GM19023 (cell line): ENCODE measurements around the gene DNAJC8.

Experiments
- ATAC-seq: cut with Tn5 transposase; IDR thresholded peaks from one replicate; pipeline ENCODE4 v1.9.1; 2021; ENCODE audit warnings: mild to moderate bottlenecking, moderate library complexity; ENCODE audit not compliant: unreplicated experiment

Gene DNAJC8

DNA sequence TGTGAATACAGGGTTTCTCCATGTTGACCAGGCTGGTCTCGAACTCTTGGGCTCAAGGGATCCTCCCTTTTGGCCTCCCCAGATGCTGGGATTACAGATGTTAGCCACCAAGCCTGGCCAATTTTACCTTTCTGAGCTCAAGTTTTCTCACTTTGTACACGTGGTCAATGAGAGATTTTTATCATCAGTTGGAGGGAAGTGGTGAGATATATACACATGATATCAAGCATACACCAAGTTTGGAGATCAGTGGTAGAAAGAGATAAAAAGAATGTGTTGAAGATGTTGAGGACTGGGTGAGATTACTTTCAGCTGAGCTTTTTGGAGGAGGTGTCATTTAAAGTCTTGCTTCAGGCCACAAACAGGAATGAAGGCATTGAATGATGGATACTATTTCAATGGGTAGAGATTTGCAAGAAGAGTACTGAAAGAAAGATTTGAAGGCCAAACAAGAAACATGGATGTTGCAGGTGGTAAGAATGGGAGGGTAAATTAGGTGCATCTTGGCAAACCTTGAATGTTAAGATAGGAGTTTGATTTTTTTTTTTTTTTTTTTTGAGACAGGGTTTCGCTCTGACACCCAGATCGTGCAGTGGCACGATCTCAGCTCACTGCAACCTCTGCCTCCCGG is 23.5 kb upstream of the DNAJC8 start:
- ATAC-seq, result no peak

DNA sequence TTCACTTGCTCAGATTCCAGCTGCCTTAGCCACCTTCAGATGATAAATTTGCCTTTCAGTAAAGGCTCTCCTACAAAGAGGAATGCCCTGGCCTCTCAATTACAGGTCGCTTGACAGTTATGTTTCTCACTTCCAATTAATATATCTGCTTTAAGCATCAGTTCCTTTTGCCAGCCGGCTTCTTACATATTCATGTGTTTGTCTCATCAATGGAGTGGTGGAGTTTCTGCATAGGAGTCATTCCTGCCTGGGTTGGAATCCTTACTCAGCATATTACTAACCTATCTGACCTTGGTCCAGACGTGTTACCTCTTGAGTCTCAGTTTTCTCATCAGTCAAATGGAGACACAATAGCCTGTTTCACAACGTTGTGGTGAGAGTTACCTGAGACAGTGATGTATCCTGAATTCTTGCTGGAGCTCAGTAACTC is 17.1 kb upstream of the DNAJC8 start:
- no peak for ATAC-seq

DNA sequence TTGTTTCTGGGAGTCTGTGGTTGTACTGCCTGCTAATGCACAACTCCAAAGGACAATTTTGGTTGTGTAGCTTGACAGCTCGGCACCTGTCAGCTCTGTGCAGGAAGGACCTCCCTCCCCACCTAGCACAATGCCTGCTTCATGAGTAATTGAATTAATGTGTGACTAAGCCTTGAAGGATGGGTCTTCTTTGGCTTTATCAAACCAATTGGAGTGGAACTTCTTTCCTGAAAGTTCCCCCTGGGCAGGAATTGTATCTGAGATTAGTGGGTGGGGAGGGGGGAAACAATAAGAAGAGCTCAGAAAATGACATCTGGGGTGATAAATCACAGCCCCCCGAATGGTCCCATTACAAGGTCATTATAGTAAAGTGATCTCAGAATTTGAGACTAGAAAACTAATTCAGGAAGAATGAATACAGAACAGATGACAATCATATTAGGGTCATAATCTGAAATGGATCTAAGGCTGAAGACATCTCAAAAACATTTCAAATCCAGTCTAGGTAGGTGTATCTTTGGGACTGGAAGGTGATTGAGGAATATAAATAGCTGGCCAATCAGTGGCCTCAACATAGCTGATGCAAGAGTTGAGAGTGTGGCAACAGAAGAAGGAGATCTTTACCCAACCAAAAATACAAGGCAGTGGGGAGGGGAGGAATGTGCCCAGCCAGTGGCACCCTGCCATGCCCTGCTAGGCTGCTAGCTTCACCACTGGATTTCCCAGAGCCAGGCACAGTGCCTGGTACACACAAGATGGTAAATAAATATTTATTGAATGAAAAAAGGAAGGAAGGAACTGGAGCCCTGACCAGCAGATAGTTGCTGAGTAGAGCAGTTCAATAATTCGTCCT is 16.4 kb upstream of the DNAJC8 start:
- ATAC-seq, result no peak

DNA sequence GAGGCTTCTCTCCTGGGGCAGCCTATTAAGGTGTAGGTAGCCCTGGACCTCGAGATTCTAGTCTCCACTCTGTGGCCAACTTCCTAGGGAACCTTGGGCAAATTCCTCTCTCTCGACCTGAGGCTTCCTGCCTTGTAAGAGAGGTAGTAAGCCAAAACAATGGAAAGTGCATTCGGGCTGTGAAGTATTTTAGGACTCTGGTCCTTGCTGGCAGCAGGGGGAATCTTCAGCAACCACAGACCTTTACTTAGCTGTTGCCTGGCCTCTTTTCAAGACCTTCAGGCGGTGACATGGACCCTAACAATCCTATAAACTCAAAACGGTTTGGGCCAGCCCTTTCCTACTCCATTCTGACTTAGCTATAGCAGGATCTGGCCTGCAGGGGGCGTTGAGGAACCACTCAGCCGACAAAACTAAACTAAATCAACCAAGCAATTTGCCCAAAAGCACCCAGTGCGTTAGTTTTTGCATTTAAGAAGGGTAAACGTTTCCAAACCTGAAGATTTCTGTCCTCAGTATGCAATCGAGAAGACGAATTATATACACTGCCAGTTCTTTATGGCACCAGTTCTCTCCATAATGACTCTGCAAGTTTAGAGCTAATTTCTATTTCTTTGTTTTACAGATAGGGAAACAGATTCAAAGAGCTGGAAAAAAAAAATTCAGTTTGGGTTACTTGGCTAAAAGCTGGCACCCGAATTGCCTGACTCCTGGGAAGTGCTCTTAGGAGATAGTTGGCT is 15.6 kb upstream of the DNAJC8 start:
- peak; percentile 31 for ATAC-seq

DNA sequence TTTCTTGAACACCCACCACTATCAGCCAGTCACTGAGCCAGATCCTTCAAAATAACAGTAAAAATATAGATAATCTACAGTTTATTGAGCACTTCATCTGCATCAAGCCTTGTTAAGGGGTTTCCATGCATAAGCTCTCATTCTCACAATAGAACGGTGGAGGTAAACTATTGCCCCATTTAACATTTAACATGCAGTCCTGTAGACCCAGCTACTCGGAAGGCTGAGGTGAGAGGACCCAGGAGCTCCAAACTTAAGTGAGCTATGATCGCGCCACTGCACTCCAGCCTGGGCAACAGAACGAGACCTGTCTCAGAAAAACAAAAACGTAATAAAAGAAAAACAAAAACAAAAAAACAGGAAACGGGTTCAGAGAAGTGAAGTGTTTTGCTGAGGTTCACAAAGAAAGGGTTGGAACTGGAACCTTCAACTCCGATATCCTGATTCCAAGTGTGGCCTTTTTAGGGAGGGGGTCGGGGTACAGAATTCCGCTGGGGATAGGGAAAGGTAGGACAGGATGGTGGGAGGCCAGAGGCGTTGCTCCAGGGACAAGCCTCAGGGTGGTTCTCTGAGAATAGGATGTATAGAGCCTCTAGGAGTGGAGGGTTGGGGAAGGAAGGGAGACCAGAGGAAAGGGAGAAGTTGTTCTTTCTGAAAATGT is 14.9 kb upstream of the DNAJC8 start:
- ATAC-seq, result no peak

DNA sequence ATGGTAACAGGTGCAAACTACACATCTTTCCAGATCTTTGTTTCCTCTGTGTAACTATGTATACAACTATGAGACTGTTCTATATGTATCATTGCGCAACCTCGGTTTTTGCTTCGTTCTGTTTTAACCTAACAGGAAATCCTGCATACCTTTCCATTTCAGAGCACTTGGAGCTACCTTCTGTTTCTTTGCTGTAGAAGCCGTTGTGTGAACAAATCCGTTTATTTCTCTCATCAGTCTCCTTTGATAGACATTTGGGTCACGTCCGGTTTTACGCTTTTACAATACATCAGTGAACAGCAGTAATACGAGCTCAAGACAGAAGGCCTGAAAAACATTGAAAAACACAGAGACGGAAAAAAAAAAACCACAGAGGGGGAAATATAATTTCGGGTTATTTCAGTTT is 13.6 kb upstream of the DNAJC8 start:
- ATAC-seq, result no peak

DNA sequence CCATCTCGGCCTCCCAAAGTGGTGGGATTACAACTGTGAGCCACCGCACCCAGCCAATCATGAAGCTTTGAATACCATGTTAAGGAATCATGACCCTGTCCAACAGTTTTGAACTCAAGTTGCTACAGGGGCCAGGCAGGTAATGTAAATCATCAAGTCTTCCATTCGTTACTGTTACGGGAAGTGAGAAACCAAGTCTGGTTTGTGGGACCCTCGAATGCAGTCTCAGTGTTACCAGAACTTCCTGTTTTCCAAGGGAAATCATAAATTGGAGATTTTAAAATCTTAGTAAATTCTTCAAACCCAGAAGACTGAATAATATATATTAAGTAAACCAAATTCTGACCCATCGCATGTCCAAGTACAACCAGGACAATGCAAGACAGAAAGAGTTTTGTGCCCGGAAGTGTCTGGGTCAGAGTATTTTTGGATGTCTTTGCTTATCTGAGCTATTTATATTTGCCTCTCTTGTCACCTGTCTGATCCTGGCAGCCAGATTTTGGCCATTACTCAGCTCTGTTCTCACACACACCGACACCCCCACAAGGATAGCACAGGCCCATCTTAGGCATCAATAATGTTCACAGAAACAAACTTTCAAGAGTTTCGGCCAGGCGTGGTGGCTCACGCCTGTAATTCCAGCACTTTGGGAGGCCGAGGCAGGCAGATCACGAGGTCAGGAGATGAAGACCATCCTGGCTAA is 11.9 kb upstream of the DNAJC8 start:
- no peak for ATAC-seq

DNA sequence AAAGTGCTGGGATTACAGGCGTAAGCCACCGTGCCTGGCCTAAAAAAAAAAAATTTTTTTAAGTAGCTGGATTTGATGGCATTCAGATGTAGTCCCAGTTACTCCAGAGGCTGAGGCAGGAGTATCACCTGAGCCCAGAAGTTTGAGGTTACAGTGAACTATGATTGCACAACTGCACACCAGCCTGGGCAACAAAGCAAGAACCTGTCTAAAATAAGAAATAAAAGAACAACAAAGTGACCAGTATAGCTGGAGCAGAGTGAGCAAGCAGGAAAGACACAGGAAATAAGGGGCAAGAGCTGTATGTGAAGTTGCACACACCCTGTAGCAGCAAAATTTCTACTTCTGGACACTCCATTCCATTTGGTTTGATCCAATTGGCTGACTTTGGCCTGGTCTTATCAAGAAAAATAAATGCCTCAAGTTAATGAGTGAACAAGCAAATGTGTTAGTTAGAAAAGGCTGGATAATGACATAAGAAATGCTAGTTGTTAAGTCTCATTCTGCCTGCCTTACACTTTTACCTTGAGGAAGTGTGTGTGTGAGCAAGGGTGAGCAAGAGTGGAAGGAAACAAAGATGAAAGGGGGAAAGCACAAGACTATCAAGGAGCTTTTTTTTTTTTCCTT is 11.0 kb upstream of the DNAJC8 start:
- no peak for ATAC-seq

DNA sequence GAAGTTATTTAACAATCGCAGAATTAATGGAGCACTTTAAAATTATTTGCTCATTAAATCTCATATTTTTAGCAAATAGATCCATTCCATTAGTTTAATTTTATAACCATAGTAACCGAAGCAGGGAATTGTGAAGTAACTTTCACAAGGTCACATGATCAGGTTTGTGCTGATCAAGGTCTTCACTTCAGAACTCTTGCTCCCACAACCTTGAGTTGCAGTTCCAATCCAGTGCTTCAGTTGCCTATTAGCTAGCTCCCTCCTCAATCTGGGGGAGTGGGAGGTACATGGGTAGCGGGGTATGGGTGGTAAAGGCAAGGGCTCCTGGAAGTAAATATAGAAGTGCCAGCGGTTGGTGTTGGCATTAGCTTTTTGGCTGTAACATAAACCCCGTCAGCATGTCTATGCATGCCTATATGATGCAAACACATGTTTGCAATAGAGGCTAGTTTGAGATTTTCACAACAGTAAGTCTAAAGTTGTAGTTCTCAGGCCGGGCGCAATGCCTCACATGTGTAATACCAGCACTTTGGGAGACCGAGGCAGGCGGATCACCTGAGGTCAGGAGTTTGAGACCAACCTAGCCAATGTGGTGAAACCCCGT is 8.9 kb upstream of the DNAJC8 start:
- no peak for ATAC-seq

DNA sequence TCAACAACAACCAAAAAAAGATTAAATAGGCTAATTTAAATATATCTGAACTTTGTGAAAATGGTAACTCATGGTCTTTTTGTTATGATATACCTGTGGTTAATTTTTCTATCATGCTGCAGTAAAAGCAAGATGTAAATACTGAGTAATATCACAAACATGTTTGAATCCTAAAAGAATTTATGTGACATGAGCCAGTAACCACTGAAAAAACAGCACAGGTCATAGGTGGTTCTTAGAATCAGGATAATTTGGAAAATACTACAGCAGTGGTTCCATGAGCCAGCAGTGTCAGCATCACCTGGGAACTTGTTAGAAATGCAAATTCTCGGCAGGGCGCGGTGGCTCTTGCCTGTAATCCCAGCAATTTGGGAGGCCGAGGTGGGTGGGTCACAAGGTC is 7.2 kb upstream of the DNAJC8 start:
- no peak for ATAC-seq

DNA sequence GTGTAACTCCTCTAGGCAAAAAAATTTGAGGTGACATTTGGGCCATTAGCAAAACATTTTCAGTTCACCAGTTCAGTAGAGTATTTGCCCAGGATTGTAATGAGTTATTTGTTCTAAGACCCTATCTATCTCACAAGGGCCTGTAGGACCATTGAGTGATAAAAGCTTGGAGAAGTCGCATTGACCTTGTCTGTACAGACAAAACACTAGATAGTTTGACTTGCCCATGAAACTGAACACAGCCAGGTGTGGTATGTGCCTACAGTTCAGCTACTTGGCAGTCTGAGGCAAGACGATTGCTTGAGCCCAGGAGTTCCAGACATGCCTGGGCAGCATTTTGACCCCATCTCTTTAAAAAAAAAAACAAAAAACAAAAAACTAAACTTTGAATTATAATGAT is 6.2 kb upstream of the DNAJC8 start:
- no peak for ATAC-seq

DNA sequence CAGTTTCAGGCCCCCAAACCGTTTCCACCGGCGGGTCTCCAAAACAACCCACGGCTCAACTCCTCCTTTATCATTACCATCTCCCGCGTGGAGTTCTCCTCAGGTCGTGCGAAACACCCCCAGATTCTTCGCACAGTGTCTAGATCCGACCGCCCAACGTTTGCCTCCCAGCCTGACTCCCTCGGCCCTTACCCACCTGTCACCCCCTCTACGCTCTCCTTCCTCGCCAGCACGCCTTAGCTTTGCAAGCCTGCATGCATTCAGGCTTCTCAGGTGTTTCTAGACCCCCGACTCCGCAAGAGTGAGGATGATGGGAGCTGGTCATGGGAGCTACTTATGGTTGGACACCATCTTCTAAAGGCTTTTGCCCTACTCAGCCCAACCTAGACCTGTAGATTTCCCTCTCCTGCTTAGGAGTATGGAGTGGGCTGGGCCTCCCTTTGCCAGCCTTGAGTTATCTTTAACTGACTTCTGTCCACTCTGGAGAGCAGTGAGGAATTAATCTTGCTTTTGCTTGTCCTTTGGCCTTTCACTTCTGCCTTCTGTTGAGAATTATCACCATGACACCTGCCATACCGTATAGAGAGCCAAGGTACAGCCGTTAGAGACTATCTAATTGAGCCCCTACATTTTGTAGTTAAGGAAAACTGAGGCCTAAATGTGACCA is 4.0 kb upstream of the DNAJC8 start:
- ATAC-seq, result no peak

DNA sequence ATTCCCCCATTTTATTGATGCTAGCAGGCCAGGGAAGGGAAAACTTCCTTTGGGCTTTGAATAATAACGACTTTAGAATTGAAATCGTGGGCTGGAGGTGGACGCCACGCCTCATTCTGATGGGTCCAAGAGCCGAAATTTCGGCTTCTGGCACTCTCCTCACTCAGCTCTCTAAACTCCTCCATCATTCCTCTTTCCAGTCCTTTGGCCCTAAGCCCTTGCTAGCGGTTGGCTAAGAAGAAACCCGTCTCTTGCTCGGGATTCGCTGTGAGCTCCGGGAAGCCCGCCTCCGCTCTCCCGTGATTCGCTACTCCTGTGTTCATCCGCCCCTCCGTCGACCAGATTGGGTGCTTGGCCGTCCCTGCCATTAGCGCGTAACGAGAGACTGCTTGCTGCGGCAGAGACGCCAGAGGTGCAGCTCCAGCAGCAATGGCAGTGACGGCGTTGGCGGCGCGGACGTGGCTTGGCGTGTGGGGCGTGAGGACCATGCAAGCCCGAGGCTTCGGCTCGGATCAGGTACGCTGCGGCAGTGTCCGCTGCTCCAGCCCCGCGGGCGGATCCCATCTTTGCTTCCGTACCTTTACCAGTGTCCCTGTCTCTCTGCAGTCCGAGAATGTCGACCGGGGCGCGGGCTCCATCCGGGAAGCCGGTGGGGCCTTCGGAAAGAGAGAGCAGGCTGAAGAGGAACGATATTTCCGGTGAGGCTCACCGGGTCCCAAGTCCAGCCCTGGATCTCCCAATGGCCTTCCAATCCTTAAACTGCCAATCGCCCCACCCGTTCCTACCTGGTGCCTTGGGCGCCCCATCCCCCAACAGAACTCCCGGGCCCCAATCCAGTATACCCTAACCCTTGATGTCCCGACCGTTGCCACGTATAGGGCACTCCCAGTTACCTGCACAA is 3.2 kb upstream of the DNAJC8 start, which contains the start of gene ATP5IF1:
Gene ATP5IF1, plus strand, starts transcription at position 370 of the 901 bp plus-strand sequence. Its CDS starts 60 bp downstream, at position 430.
- peak; percentile 92 for ATAC-seq

DNA sequence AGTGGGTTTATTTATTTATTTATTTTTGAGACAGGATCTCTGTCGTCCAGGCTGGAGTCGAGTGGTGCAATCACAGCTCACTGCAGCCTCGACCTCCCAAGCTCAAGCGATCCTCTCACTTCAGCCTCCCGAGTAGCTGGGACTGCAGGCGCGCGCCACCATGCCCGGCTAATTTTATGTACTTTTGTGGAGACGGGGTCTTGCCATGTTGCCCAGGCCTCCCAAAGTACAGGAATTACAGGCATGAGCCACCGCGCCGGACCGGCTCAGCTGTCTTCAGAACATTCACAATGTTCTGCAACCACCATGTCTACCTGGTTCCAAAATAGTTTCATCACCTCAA is 406 bp upstream of the DNAJC8 start:
- ATAC-seq, result no peak

DNA sequence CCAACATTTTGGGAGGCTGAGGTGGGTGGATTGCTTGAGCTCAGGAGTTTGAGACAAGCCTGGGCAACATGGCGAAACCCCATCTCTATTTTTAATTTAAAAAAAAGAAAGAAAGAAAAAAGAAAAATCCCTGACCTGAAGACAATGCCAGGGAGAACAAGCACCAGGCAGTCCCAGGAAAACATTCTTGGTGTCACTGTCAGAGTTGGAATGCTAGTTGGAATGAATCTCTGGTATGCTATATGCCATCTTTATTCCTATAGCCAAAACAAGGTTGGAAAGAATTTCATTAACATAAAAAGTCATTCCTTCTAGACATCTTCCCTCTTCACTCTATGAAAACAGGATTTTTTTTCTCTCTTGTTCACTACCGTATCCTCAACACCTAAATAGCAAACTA is 2.8 kb downstream of the DNAJC8 start:
- ATAC-seq, result no peak

DNA sequence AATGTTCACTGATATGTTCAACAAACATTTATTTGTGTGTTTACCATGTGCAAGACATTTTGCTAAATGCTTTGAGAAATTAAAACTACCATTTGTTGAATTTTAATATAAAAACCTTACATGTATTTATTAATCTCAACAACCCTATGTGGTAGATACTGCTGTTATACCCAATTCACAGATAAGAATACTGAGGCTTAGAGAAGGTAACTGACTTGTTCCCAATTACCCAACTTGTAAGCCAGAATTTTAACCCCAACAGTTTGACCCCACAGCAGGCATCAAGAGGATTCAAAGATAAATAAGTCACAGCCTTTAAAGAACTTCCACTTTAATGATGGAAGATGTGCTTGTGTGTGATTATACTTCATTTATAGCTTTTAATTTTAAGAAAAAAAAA is 3.7 kb downstream of the DNAJC8 start:
- no peak for ATAC-seq

DNA sequence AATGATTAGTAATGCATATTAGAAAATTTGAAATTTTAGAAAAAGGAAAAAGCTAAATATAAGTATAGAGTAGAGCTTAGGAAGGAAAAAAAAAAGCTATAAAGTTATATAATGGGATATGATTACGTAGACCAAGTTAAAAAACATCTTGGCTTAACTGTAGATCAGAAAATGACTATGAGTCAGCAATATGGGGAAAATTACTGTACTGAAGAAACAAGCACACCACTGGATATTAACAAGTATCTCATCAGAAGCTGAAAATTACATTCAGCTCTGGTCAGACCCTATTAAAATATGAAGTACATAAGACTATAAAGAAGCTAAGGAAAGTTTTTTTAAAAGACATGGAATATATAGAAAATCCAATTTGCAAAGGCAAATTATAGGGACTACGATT is 19.5 kb downstream of the DNAJC8 start:
- ATAC-seq, result no peak

DNA sequence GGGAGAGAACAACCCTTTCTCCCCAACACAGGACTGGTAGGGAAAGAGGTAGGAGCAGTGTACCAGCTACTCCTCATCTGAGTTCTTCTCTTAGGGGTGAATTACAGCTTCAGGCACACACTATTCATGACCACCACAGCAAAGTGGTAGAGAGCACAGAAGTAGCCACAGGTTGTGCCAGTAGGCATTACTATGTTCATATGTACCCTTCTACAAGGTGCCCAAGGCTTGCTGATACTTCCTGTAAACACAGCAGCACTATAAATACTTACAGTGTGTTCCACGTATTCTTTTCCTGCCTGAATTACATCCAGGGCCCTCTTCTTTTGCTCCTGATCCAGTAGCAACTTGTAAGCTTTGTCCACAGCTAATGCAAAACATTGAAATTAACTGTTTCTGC is 23.1 kb downstream of the DNAJC8 start:
- no peak for ATAC-seq
